Activated naive CD4-positive, alpha-beta T cell treated with Interleukin-2 at 50 U/mL for 16 hours (primary cell): ENCODE measurements around the gene POU2F2.

Experiments
- DNase-seq: peaks from one replicate; pipeline ENCODE4 v3.0.0-alpha.2; 2020

Gene POU2F2

GRCh38 chr19:42132030-42132628, at the start of gene POU2F2:
Gene POU2F2 (minus strand): TSS chr19:42132446. CDS start chr19:42132411, 35 bp downstream.
- peak; percentile 90 for DNase-seq

DNA sequence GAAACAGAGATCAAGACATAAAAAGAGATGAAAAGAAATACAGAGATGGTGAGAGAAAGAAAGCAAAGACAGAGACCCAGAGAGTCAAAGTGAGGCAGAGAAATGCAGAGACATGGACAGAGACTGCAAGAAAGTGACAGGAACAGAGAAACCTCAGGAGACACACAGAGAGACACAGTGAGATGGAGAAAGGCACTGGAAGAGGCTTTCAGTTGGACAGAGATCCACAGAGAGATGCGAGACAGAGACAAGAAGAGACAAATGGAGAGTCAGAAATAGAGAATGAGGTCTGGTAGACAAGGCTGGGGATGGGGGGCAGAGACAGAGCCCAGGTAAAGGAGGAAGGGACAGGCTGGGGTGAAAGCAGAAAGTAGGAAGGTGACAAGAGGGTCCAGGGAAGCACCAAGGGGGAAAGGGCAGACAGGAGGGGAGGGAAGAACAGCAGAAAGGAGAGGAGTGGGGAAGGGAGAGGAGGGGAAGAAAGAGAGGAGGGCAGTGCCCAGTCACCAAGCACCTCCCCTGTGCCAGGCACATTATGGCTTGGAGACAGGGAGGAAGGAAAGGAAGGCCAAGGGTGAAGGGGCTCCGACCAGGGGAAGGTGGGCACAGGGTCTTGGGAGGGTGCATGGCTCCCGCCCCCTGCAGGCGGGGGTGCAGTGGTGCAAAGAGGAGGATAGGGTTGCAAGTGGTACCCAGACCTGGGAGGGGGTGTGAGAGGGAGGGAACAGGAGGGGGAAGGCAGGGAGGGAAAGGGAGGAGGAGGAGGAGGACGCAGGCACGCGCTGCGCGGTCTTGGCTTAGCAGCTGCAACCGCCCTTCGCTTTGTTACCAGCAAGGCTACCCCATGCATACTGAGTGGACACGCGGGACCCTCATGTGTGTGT, 46.8 kb upstream of the POU2F2 start:
- no peak for DNase-seq

- no peak for DNase-seq
Measured at GRCh38 chr19:42177686-42178019, 45.4 kb upstream of the POU2F2 start.

DNA sequence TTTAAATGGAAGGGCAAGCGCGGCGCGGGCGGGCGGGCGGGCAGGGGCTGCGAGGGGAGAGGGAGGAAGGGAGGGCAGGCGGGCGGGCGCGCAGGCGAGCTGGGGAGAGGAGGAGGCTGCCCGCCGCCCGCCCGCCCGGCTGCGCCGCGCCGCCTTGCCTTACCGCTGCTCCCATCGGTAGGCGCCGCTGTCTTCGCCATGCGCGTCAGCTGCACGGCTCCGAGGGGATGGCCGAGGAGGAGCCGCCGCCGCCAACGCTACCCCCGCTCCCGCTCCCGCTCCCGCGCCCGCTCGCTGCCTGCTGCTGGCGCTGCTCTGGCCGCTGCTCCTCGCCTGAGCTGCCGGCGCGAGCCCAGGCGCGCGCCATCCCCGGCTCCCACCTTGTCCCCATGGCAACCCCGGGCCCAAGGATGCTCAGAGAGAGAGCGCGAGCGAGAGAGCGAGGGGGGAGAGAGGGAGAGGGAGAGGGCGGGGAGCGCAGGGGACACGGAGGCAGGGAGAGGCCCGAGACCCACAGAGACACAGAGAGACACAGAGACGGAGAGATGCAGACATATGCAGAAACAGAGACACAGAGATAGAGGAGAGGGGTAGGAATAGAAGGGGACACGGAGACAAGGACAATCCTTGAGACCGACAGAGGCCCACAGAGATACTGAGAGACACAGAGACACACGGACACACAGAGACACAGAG, 44.9 kb upstream of the POU2F2 start:
- peak; percentile 79 for DNase-seq

DNA sequence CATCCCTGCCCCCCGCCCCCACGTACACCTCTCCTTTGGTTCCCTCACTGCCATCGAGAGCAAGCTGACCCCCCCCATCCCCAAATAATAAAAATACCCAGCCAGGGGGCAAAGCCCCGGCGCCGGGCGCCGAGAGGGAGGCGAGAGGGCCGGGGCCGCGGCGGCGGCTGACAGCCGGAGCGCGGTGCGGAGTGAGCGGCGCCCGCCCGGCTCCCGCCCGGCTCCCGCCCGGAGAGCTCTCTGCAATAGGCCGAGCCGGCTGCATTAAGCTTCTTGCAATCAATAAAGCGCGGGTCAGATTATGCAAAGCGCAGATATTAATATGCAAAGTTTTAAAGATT, 44.4 kb upstream of the POU2F2 start:
- no peak for DNase-seq

- peak; percentile 13 for DNase-seq
Measured at GRCh38 chr19:42175952-42176648, 43.9 kb upstream of the POU2F2 start.

GRCh38 chr19:42174958-42175734, 42.9 kb upstream of the POU2F2 start:
- DNase-seq: no peak

- no peak for DNase-seq
Measured at GRCh38 chr19:42174188-42174587, 41.9 kb upstream of the POU2F2 start.

GRCh38 chr19:42173695-42174094, 41.4 kb upstream of the POU2F2 start:
- DNase-seq: no peak

- DNase-seq: no peak
Measured at GRCh38 chr19:42172261-42172660, 40.0 kb upstream of the POU2F2 start.

- no peak for DNase-seq
Measured at GRCh38 chr19:42170715-42171114, 38.5 kb upstream of the POU2F2 start.

- no peak for DNase-seq
Measured at GRCh38 chr19:42169486-42170413, 37.5 kb upstream of the POU2F2 start.

DNA sequence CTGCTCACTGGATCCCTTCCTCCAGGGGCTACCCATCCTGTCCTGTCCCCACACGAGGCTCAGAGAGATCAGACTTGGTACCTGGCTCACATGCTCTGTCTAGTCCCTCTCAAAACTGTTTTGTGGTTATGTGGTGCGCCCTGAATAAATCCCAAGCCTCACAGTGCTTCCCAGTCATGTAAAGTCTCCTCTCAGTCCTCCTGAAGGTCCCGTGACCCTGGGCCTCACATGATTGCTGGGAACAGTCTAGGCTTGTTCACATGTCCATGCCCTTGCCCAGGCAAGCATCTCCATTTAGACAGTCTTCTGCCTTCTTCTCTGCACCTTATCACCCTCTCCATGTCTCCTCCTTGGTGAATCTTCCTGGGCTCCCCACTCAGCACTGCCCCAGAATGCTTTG, 36.0 kb upstream of the POU2F2 start:
- DNase-seq: no peak

DNA sequence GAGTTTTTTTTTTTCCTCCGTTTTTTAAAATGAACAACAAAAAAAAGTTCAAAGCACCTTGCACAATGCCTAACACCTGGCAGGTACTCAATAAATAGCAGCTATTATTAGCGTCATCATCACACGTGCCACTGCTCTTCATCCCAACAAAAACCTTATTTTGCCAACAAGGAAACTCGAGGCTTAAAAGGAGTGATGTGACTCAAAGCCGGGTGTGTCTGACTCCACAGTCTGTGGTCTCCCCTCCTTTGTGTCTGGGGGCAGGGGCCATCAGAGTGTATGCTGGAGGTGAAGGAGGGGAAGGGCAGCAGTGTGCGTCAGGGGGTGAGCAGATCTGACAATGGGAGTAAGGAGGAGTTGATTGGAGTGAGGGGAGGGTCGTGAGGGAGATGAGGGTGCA, 34.1 kb upstream of the POU2F2 start:
- no peak for DNase-seq

DNA sequence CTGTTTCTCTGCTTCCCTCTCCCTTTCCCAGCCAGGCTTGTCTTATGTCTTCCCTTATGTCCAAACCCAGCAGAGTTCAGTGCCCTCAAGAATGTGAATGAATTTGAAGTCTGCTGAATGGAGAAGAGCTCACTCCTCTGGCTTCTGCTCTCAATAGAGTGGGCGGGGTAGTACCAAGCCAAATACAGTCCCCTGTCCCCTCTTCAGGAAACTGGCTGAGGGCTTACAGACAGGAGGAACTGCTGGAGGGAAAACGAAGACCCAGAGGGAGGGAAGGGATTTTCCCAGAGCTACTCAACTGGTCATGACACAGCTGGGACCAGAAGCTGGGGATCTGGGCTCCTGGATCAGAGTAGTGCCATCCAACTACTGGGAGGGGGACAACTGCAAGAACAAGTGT, 32.9 kb upstream of the POU2F2 start:
- no peak for DNase-seq

DNA sequence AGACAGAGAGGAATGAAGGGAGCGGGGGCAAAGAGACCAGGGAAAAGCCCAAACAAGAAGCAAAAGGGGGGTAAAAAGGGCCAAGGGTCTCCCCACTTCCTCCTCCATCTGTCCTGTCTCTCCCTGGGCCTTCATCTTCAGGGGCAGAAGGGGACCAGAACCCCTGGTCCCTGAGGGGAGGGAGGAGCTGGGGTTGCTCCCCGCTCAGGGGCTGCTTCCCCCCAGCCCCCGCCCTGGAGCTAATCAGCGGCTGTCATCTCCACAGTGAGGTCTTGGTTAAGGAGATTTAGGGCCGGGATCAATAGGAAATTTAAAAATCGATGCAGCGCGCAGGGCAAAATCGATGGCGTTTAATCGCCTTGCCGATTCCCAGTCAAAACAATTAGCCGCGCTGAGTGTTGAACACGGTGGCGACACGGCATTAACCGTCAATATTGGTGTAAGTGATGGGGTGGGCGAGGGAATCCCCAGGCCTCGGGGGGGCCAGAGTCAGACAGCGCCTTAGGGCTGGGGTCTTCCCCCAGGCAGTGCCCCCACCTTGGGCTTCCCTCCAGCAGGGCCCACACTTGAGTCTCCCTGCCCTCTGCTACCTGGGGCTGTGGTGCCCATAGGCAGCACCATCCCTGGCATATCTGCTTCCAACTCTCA, 29.5 kb upstream of the POU2F2 start:
- DNase-seq: no peak

DNA sequence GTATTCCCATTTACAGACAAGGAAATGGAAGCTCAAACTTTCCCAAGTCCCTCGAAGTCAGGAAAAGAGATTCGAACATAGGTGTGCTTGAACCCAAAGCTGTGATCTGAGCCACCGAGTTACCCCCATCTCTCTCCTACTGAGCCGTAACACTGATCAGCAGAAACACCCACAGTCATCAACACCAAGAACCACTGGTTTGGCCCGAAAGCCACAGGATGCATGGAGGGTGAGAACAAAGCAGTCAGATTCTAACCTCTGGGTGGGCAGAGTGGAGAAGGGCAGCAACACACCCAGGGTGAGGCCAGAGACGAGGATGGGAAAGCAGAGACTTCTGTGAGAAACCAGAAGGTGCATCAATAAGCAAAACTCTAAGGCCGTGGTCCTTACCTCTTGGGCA, 27.7 kb upstream of the POU2F2 start:
- DNase-seq: no peak

DNA sequence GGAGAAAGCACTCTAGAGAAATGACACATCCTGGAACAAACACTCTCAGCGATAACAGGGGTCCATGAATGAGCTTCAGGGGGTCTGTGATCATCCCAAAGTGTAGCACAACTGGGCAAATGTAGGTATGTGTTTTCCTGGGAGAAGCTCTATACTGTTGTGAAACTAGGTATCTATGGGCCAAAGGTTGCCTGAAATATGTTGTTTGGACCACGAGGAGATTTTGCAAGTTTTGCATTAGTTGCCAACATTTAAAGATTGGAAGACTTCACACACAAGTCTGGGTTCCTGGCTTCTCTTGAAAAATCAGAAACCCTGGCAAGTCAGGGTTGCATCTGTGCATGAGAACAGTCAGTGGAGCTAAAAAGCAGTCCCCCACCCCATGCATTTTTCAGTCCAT, 26.7 kb upstream of the POU2F2 start:
- DNase-seq: no peak

- DNase-seq: no peak
Measured at GRCh38 chr19:42156571-42156970, 24.3 kb upstream of the POU2F2 start.

DNA sequence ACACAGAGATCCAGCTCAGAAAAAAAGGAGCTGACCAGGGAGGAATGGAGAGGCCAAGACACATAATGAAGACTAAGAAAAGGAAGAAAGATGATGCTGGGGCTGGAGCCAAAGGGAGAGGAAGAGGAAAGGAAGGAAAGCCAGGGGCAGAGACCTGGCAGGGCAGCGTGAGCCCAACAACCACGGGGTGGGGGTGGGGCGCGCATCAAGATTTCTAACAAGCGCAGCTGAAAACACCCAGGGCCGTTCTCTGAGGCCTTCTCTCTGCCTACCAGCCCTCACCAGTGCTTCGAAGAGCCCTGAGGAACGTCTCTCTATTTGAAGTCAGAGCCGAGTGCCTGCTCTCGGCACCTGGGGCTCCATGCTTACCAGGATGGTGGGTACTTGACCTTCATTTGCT, 23.6 kb upstream of the POU2F2 start:
- no peak for DNase-seq
